HG03432 (cell line): ENCODE measurements around the gene SRGAP1.

ENCODE experiments used
- ATAC-seq: cut with Tn5 transposase; IDR thresholded peaks from one replicate; pipeline ENCODE4 v1.9.1; 2021; ENCODE audit warnings: mild to moderate bottlenecking, moderate library complexity; ENCODE audit not compliant: unreplicated experiment

SRGAP1 gene

DNA sequence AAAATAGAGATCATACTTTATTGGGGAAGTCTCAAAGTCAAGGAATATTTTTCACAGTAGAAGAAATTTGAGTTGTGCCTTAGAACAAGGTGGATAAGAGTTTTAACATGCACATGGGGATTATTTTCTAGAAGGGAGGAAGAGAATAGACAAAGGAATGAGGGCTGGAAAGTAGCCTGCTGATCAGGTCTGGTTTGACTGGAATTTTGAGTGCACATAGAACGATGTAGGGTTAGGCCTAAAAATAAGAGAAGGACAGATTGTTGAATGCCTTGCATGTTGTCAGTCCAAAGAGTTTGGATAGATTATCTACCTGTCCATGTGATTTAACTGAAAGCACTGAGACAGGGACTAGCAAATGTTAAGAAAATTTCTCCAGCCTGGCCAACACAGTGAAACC, 87.2 kb downstream of the SRGAP1 start:
- no peak for ATAC-seq

DNA sequence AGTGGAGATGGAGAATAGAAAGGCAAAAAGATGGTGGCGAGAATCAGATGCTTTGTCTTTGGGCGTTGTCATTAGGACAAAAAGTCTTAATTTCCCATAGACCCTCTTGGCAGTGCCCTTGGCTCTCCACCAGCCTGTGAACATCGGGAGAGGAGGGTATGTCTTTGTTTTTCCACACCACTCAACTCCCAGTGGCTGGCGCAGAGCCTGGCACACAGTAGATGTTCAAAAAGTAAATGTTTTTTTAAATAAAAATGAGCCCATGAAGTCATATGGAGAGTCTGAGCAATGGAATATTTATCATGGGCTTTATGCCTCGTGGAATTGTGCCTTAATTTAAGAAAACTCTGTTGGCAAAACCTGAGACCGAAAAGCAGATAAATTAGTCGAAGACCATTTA, 90.4 kb downstream of the SRGAP1 start:
- ATAC-seq = no peak

DNA sequence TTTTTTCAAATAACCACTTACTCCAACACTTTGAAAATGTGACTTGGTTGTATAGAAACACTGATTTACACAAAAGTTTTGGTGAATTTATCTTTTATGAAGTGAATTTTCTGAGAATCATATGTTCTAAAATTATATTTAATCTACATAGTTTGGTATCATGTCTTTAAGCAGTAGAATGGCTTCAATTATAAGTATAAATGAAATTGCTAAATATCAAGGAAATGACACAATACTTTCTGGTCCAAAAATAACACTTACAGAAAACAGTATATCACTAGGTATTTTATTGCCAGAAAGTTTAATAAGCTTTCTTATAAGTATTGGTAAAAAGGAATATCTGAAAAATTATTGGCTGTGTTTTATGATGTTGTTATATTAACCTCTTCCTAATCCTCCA, 90.9 kb downstream of the SRGAP1 start:
- ATAC-seq = no peak

DNA sequence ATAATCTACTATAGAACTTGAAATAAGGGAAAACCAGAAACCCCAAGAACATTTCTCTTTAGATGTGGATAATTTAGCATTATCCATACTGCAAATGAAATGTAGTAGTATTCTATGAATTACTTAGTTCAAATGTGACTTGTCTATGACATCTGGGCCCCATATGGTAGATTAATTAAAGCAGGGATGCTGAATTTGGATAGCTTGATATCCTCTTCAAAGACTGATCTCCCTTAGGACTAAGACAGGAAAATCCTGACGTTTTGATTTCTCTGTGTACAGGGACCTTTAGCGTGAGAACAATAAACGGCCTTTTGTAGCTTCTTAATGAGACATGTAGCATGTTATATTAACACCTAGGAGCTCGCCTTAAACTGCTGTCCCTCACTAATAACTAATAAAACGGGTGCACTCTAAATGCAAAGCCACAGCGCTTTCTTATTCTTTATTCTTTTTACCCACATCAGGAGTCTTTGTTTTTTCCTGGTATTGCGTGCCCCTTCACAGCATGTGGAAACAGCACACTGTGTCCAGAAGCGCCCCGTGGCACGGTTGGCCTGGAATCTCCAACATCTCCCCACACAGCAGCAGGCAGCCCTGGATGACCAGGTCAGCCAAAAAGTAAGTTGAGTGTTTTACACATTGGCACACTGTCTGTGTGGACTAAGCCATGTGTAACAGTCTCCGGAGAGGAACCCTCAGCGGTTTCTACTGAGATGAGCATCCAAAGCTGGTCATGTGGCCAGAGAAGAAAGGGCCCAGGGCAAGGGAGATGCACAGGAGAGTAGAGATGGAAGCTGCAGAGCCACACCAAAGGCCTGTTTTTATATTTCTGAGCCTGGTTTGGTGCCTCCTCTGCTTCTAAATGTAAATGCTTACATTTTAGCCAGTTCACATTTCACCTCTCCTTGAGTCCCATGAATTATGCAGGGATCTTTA, 93.1 kb downstream of the SRGAP1 start:
- no peak for ATAC-seq

DNA sequence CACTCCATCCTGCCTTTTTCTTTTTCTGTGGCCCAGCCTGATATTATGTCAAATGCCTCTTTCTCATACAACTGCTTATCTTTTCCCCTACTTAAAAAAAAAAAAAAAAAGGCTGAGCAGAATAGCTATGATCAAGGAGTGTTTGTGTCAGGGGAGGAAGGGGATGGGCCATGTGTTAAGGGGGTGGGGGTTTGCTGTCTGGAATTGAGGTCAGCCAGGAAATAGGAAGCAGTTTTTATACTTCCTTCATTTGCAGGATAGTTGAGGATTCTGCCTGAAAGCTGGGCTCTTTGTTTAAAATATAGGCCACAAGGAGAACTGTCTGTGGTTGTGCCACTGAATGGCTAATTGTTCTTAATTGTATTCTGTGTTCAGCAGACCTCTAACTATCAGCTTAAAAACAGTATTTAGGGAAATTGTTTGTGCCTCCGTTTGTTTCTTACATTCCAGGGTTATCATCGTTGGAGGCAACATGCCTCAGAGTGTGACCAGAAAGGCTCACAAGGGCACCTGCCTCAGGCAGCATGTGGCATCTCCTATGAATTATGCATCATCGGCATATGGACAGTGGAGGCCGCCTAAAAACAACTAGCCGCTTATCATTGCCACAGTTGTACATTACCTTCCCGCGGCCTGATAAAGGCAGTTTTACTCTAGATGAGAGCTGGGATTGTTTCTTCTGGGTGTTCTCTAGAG, 96.0 kb downstream of the SRGAP1 start:
- ATAC-seq = no peak

DNA sequence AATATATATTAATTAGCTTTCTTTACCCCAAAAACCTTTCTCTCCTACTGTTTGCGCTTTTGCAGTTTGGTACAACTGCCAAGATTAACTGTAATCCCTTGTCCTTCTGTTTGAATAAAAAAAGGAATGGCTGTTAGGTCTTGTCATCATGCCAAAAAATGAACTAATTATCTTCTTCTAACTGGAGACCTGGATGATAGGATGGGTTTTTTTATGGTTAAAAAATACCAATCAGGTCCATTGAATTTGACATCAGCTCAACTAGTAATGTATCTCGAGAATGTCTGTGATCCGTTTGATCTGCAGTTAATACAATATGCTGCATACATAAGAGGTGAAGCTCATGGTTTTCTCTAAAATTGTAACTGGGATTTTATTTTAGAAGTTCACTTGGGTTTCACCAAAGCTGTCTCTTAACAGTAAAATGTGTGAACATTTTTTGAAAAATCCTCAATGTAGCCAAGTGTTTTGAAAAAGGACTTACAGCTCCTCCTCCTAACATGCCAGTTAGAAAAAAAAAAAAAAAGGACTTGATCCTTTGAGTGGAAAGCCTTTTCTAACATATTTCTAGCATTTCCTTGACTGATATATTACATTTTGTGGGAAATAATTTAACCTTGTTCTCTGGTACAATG, 96.8 kb downstream of the SRGAP1 start:
- no peak for ATAC-seq

DNA sequence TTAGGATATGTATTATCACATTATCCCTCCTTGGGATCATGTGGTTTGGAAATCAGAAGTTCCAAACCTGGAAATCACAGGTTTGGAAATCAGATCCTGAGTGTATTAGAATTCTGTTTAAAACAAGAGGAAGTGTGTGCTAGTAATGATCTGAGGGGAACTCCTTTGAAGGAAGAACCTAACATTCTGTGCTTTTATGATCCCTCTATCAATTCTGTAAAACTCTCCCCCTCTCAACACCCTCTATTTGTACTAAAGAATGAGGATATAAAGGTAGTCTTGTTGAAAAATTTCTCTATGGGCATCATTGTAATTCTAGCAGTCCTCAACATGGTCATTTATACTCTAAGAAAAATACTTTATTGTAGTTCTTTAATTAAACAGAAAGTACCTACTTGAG, 97.4 kb downstream of the SRGAP1 start:
- ATAC-seq = no peak

DNA sequence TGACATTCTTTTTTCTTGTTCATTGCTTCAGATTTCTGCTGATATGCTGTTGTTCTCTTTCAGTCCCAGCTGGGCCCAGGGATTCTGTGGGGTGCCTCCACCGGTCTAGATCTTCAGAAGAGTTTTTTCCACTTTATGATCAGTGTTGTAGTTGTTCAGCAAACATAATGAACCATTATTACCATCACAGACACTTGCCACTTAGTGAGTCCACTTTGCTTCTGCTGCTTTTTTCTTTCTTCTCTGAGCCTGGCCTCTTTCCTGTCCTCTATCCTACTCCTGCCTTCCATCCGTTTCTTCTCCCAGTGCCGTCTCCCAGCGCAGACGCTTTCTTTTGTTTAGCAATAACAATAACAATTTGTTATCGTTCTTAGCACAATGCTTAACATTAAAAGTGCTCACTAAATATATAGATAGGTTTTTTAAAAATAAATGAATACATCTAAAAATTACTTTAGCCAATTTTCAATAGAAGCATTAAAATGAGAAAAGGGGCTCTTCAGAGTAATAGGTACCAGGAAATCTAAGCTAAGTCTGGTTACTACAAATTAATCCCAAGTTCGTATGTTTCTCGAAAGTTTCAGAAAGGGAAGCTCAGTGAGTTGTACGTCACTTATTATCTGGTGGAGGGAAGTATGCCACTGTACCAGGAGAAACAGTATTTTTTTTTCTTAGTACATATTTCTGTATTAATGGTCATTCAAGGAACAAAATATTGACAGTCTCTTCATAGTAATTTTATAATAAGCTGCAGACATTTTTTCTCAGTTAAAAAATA, 98.2 kb downstream of the SRGAP1 start:
- no peak for ATAC-seq

DNA sequence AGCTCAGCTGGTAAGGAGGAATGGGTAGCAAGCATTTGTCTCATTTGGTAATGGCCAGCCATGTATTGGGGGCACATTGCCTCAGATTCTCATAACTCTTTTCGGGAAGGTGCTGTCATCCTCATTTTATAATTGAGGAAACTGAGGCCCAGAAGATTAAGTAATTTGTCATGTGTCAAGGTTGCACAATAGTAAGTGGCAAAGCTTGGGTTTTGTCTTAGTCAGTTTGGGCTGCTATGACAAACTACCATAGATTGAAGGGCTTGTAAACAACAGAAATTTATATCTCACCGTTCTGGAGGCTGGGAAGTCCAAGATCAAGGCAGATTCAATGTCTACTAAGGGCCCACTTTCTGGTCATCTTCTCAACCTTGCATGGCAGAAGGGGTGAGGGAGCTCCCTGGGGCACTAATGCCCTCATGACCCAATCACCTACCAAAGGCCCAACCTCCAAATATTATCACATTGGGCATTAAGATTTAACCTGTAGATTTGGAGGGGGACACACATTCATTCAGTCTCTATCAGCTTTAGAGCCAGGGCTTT, 99.6 kb downstream of the SRGAP1 start:
- no peak for ATAC-seq

DNA sequence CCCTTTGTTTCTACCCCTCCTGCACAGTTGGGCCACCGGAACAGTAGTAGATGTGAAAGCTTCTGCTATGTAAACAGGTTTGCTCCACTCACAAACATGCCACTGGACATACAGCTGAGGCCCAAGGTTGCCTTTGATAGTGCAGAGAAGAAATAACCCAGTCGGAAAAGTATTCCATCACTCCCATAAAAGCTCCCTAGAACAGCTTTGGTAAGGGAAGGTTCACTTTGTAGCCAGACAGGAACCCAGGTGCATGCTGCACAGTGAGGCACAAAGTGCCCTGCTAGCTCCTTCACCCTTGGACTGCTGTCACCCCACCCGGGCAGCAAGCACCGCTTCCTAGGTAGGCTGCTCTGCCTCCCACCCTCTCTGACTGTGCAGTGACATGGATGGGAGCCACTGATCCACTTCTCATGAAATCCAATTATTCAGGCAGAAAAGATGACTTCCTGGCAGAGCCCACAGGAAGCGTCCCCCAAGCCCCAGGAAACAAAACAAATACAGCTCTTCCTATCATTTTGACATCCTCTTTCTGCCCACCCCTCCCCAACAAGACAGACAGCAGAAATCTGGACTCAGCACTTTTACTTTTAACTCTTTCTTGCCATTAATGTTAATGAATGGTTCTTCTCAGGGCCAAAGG, 100.2 kb downstream of the SRGAP1 start:
- ATAC-seq = no peak

DNA sequence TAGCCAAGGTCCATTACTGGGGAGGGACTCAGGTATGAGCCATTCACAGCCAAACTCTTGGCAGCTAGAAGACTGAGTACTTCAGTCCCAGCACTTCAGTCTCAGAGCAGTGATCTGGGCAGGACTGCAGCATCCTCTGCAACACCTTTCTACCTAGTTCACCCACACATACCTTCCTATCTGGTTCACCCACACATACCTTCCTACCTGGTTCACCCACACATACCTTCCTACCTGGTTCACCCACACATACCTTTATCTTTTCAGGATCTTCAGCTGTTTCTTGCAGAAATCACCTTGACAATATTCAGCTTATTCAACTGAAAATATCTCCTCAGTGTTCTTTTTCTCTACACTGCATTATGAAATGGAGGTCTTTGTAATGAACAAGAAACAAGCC, 101.3 kb downstream of the SRGAP1 start:
- no peak for ATAC-seq

DNA sequence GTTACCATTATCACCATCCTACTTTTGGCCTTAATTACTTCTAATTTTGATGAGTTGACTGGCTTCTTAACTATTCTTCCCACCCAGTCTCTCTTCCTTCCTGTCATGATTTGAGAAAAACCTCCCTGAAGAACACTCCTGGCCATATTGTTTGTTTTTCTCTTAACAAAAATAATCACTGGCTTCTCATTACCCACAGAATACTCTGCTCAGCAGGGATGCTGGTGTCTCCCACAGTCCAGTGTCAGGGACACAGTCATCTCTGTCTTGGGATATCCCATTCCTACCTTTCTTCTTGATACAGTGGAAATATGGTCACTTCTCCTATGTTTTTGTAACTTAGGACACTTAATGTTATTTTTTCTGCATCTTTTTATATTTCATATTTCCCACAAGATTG, 103.7 kb downstream of the SRGAP1 start:
- no peak for ATAC-seq

DNA sequence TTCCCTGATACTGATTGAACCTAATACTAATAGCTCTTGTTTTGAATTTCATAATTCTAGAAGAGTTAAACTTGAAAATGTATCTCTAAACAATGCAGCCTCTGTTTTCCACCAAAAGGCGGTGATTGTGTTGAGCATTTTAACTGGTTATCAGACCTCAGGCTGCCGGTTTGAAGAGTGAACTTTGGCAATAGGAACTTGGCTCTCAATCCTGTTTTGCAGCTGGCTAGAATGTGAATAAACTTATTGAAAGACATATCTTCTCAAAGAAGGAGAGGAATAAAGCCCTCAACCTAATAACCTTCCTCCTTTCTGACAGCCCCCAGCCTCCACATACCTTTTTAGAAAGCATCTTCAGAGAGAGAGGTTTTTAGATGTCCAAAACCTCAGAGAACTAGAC, 105.4 kb downstream of the SRGAP1 start:
- ATAC-seq = no peak

DNA sequence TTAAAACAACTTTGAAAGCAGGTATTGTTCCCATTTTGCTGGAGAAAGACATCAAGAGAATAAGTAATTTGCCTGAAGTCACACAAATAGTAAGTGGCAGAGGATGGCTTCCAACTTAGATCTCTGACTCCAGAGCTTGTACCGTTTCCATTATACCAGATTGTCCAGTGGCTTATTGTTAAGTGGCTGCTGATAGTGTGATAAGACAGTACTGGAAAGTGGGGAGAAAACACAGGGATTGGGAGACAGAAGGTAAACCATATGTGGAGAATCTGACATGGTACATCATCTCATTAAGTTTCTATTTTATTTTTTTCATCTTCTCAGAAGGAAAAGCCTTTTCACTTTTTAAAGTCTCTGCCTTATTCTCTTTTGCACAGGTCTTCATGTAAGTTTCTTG, 108.5 kb downstream of the SRGAP1 start:
- no peak for ATAC-seq

DNA sequence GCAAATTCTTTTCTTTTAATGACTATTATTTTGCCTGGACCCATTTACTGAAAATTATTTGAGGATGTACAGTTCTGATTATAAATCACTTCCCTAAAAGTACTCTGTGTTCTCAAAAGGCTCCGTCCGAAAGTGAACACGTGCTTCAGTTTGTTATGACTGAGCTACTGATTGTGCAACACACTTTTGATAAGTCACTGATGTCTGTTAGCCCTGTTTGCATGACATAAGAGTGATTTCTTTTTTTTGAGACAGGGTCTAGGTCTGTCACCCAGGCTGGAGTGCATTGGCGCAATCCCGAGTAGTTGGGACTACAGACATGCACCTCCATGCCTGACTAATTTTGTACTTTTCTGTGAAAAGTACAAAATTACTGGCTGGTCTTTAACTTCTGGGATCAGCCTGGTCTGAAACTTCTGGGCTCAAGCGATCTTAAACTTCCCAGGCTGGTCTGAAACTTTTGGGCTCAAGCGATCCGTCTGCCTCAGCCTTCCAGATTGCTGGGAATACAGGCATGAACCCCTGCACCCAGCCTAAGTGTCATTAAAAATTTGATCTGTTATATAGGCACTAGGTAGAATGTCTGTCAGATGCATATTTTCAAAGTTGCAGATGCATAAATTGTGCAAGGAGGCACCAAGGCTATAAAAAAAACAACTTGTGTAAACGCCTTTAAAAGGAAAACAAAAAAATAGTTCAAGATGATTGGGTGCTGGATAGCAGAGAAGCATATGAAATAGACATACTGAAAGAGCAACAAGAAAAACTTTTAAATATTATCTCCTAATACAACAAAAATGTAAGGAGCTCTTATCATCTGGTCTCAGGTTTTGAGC, 111.5 kb downstream of the SRGAP1 start:
- no peak for ATAC-seq

DNA sequence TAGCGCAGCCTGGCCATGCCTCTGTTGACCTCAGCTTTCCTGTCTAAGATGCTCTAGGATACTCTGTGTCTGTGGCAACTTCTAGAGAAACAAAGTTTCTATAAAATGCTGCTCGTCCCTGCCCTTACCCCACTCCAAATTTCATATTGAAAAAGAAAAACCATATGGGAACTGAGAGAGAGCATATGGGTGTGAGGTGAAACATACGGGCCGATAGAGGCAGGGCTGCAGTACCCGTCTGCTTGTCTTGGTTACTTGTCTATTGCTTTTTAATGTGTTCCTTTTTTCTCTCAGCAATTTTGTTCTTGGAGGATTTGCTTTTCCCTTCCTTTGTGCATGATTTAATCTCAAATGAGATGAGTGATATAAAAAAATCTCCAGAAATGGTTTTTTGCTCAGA, 113.0 kb downstream of the SRGAP1 start:
- ATAC-seq = no peak

DNA sequence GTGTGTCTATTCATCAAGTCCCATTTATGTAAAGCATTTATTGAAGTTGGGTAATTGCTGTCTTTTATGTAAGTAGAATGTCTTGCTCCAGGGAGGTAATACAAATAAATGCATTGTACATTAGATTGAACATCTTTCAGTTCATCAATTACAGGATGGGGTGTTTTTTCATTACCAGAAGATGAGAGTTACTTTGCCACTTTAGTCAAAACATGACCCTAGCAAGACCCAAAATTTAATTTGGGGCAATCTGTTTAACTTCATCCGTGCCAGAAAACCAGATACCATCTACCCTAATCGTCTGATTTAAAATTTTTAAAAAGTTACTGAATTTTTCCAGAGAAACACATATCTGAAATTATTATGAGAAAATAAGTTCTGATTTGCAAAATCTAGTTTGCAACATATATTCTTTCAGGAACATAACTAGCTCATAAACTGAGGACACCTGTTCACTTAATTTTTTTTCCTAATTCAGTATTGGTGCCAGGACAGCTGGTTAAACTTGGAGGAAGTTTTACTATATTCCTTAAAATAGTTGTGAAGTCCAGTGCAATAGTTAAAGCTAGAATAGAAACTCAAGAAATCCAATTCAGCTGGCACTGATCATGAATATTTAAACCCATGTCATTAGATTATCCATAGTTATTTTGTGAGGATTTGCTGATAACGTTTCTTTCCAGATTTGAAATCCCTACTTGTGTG, 114.5 kb downstream of the SRGAP1 start:
- no peak for ATAC-seq

DNA sequence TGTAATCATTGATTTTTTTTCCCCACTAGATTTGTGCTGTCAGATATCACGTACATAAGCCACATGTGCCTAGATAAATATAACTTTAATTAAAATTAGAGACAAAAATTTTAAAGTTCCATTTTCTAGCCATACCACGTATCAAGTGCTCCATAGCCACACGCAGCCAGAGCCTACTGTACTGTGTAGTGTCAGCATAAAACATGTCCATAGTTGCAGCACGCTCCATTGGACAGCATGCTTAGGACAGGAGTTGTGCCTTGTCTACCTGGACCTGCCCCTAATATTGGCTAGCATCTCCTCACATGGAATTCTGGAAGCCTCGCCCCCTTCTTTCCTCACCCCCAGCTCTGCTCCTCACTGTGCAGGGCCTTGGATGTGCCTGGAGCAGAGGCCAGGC, 116.5 kb downstream of the SRGAP1 start:
- no peak for ATAC-seq

DNA sequence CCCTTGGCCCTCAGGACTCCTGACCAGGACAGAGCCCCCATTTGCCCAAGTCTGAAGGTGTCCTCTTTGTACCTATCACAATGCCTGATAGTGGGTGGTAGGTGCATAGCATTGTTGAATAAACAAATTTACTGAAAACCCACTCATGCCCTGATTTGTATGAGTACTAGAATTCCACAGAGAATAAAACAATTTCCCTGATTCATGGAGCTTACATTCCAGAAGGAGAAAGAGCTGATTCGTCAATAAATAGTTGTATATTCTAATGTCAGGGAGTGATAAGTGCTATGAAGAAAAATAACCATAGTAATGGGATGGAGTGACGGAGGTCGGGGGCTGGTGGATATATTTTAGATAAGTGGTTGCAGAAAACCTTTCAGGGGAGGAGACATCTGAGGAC, 117.0 kb downstream of the SRGAP1 start:
- no peak for ATAC-seq
